Measurements from ENCODE around the gene IL34.

Gene IL34

GRCh38 chr16:70687102-70687511 is 40.7 kb downstream of the IL34 start:
- H3K4me3 ChIP-seq (ENCODE audit: control insufficient read depth, low read depth, low read length), result no peak overlapping the region
- DNase-seq (ENCODE audit: low read depth), result no peak
- no peak for TF ChIP-seq CTCF (conservative IDR thresholded peaks at IDR 0.05; ENCODE audit: control insufficient read depth, insufficient read depth, low read depth, low read length)

- TF ChIP-seq CTCF (conservative IDR thresholded peaks at IDR 0.05; ENCODE audit: control insufficient read depth, insufficient read depth, low read depth, low read length), result no peak
- H3K4me3 ChIP-seq (ENCODE audit: control insufficient read depth, low read depth, low read length), result no peak overlapping the region
- DNase-seq (ENCODE audit: low read depth), result no peak
These were observed 41.4 kb downstream of the IL34 start for GRCh38 chr16:70687671-70688245.

DNA sequence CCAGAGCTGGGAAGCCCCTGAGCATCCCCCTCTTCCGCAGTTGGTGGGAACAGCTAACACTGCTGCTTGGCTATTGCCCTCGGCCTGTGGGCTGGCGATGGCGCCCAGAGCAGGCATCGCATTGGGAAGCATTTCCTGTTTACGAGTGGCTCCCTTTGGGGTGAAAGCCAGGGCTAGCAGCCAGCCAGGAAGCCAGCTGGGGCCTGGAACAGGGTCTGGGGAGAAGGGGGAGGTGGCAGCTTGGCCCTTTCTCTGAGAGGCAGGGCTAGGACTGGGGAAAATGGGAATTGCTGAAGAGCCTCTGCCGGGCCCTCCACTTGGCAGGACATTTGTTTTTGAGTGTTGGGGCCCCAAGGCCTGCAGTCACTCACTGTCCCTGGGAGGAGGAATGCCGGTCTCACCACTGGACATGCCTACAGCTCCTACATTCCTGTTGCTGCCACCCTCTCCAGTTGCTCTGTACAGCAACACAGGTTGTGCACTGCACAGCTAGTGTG is 41.9 kb downstream of the IL34 start:
- peak; percentile 22 for DNase-seq (ENCODE audit: low read depth)

DNA sequence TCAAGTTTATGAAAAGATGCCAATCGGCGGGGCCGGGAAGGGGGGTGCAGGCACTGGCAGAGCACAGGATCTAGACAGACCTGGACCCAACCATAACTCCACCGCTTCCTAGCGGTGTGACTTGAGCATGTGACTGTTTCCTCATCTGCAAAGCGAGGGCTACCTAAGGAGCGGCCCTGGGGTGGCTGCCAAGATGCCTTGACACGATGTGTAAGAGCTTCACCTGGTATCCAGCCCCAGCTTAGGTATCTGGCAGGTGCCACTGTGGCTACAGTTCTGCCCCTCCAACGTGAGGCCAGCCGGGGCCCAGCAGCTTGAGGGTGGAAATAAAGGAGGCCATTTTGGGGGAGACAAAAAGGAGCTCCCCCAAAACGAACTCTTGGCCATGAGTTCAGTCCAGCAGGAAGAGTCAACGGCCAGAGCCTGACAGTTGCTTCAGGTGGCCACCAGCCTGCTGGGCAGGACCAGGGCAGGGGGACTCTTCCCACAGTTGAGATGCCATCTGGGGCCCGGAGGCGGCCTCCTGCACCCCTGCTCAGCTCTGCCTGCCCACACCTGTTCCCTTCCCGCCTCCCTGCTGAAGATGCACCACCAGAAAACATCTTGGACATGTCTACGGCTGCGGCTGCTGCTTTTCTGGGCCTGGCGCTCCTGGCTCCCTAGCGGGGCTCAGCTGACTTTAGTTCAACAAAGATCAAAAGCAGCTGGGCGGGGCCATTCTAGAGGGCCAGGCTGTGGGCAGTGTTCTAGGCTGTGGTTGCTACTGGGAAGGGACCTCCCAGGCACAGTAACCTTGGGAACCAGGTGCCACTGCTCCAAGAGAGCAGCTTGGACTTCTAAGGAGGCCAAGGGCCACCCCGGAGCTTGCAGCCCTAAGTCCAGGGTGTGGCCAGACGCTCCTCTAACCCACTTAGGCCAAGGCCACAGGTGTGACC is 42.9 kb downstream of the IL34 start:
- H3K4me3 ChIP-seq (ENCODE audit: control insufficient read depth, low read depth, low read length), result no peak overlapping the region
- no peak for DNase-seq (ENCODE audit: low read depth)
- TF ChIP-seq CTCF (conservative IDR thresholded peaks at IDR 0.05; ENCODE audit: control insufficient read depth, insufficient read depth, low read depth, low read length), result no peak

More for the DNA sequence above, 41.9 kb downstream of the IL34 start:
- TF ChIP-seq CTCF (conservative IDR thresholded peaks at IDR 0.05; ENCODE audit: control insufficient read depth, insufficient read depth, low read depth, low read length), result no peak
- no peak overlapping the region for H3K4me3 ChIP-seq (ENCODE audit: control insufficient read depth, low read depth, low read length)

DNA sequence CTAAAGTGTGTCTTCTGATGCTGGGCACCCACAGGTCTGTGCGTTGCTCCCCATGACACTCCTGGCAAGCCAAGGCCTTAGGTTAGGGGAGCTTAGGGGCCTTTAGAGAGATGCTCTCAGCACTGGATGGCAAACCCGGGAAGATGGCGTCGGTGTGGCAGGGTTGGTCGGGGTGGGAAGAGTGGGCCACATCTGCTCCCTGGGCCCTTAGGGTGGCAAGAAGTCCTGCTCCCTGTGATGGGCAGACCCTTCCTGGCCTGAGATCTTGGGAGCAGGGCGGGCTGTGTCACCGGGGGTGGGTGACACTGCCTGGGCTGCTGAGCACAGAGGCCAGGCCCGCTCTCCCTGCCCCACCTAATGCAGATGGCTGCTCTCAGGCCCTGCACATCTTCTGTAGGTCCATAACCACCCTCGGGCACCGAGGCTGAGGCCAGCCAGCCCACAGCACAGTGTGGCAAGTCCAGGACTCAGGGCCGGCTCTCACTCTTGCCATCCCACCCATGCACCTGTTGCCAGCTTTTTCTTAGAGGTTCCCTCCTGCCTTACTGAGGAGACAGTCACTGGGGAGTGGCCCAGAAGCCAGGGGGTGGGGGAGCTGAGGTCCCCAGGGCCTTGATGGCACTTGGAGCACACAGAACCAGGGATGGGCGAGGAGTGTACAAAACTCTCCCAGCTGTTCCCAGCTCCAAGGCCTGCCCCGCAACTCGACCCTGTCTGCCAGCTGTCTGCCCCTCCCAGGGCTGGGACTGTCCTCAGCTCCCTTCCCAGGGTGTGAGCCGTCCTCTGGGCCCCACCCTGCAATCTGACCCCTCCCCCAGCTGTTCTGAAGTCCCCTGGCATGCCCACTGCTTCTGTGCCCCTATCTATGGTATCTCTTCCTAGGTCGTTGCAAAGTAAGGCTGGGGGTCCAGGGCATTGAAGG is 43.9 kb downstream of the IL34 start:
- no peak for TF ChIP-seq CTCF (conservative IDR thresholded peaks at IDR 0.05; ENCODE audit: control insufficient read depth, insufficient read depth, low read depth, low read length)
- no peak for DNase-seq (ENCODE audit: low read depth)
- no peak overlapping the region for H3K4me3 ChIP-seq (ENCODE audit: control insufficient read depth, low read depth, low read length)
